Measurements from ENCODE around the gene GPR180. TPM values are rescaled to one million over a fixed set of nuclear protein-coding genes. Genes with fewer than 3 reads are reported as not detected.

GPR180 gene
- total and polyA plus RNA-seq, 2 of the 13 experiments (the other 11 are each of a cell fraction or from before 2014, with no cell fraction given) = not detected

DNA sequence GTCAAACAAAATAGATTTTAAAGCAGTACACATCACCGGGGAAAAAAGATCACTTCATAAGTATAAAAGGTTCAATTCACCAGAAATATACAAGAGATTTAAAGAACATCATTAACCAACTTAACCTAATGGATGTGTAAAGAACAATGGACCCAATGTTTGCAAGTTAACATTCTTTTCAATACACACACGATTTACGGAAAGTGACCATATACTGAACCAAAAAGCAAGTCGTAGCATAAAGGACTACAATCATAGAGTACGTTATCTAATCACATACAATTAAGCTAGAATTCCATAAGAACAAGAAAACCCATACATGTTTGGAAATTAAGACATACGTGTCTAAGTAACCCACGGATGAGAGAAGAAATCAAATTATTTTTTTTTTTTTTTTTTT is 15.3 kb upstream of the GPR180 start:
- in situ Hi-C loops (cut with HindIII; ENCODE audit: extremely low pct_ligation_motif_present, low pct_unique_long_range_greater_than_20kb) (no loop called here), intact Hi-C loops (cut with micrococcal nuclease; ENCODE audit: unreplicated experiment) (no loop called here)
- no peak overlapping the region for H3K4me2 ChIP-seq (ENCODE audit: low read depth, low read length)
- TF ChIP-seq ZNF256 (CRISPR knock-in tag; conservative IDR thresholded peaks at IDR 0.05) = no peak
- TF ChIP-seq SCMH1 (CRISPR knock-in tag; IDR thresholded peaks at IDR 0.05; ENCODE audit: borderline replicate concordance) = no peak
- TF ChIP-seq, protein P1, sequence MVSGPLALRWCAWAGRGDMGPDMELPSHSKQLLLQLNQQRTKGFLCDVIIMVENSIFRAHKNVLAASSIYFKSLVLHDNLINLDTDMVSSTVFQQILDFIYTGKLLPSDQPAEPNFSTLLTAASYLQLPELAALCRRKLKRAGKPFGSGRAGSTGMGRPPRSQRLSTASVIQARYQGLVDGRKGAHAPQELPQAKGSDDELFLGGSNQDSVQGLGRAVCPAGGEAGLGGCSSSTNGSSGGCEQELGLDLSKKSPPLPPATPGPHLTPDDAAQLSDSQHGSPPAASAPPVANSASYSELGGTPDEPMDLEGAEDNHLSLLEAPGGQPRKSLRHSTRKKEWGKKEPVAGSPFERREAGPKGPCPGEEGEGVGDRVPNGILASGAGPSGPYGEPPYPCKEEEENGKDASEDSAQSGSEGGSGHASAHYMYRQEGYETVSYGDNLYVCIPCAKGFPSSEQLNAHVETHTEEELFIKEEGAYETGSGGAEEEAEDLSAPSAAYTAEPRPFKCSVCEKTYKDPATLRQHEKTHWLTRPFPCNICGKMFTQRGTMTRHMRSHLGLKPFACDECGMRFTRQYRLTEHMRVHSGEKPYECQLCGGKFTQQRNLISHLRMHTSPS (CRISPR knock-in tag; IDR thresholded peaks at IDR 0.05; ENCODE audit: low read depth) = no peak
- TF ChIP-seq, protein P2, sequence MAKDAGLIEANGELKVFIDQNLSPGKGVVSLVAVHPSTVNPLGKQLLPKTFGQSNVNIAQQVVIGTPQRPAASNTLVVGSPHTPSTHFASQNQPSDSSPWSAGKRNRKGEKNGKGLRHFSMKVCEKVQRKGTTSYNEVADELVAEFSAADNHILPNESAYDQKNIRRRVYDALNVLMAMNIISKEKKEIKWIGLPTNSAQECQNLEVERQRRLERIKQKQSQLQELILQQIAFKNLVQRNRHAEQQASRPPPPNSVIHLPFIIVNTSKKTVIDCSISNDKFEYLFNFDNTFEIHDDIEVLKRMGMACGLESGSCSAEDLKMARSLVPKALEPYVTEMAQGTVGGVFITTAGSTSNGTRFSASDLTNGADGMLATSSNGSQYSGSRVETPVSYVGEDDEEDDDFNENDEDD (CRISPR knock-in tag; IDR thresholded peaks at IDR 0.05; ENCODE audit: borderline replicate concordance) = no peak
- no peak for TF ChIP-seq NRL (CRISPR knock-in tag; IDR thresholded peaks at IDR 0.05; ENCODE audit: borderline replicate concordance)
- no peak for TF ChIP-seq TCF7L2 (IDR thresholded peaks at IDR 0.05; ENCODE audit: low read depth, low read length)
- TF ChIP-seq ZNF614 (CRISPR knock-in tag; IDR thresholded peaks at IDR 0.05; ENCODE audit: borderline replicate concordance) = no peak
- no peak for TF ChIP-seq ZFY (CRISPR knock-in tag; IDR thresholded peaks at IDR 0.05)
- no peak for TF ChIP-seq NFYB (CRISPR knock-in tag; IDR thresholded peaks at IDR 0.05)
- TF ChIP-seq PCBP1 (IDR thresholded peaks at IDR 0.05; ENCODE audit: borderline replicate concordance, low read depth, low read length) = no peak
- no peak for TF ChIP-seq ZNF605 (CRISPR knock-in tag; IDR thresholded peaks at IDR 0.05)
- no peak for TF ChIP-seq SP5 (CRISPR knock-in tag; IDR thresholded peaks at IDR 0.05; ENCODE audit: borderline replicate concordance, low read depth)
- TF ChIP-seq CREM (IDR thresholded peaks at IDR 0.05) = no peak
- TF ChIP-seq CREM (CRISPR knock-in tag; IDR thresholded peaks at IDR 0.05) = no peak
- no peak for TF ChIP-seq RFXANK (CRISPR knock-in tag; IDR thresholded peaks at IDR 0.05)
- no peak for TF ChIP-seq SNAPC2 (CRISPR knock-in tag; IDR thresholded peaks at IDR 0.05)
- no peak for TF ChIP-seq ZNF230 (CRISPR knock-in tag; IDR thresholded peaks at IDR 0.05)
- no peak for TF ChIP-seq ZFP36L2 (CRISPR knock-in tag; IDR thresholded peaks at IDR 0.05)
- FAIRE-seq = no peak
- DNase-seq (ENCODE audit: low spot score) = no peak
- POLR2A ChIA-PET = no interaction called here
- ATAC-seq = no peak
- H3K4me3 ChIP-seq (replicated peaks in 1 of 3; ENCODE audit: insufficient read depth in 1 of 3, low read depth in 2 of 3, low read length in 3 of 3) = no peak overlapping the region
- H3K9ac ChIP-seq (ENCODE audit: insufficient read depth, low read depth, low read length) = no peak overlapping the region
- H2AFZ ChIP-seq (ENCODE audit: low read length) = no peak overlapping the region
- H3K27me3 ChIP-seq (ENCODE audit: control insufficient read depth in 1 of 2, insufficient read depth in 2 of 2, low read length in 2 of 2) = no peaks in the 10 kb centered on the region
- CTCF ChIA-PET (ENCODE audit: low intra/inter-chr PET ratio, low total read pairs) = no interaction called here
- no TSS peak for BruUV-seq (replicated peaks)
- H3K79me2 ChIP-seq (ENCODE audit: insufficient read depth, low read length) = peaks cover 7% of the 10 kb centered on the region
- 96% methylated on average over 7 of the region's 7 CpGs for WGBS (ENCODE audit: low lambda C conversion rate)
- peaks cover 0 to 29% of the 10 kb centered on the region in 2 experiments for H3K36me3 ChIP-seq (replicated peaks in 1 of 2; ENCODE audit: control insufficient read depth in 1 of 2, insufficient read depth in 2 of 2, low read length in 2 of 2)
- no peaks in the 10 kb centered on the region for H4K20me1 ChIP-seq (ENCODE audit: insufficient read depth, low read length)
- H3K9me3 ChIP-seq (ENCODE audit: low read length) = no peaks in the 10 kb centered on the region
- no peak overlapping the region for H3K27ac ChIP-seq (ENCODE audit: extremely low read length, insufficient read depth, low read length)
- H3K4me1 ChIP-seq (ENCODE audit: insufficient read depth, low read length) = 0 out of 2 replicates have a peak, but pooled peaks cover 5% of the 10 kb centered on the region
